GM23248 (cell line): ENCODE data around the gene CKS1B.

ENCODE experiments used
- EZH2 ChIP-seq: fragments of 200-600 bp; sonication (generic); IDR thresholded peaks from 2 replicates; pipeline ENCODE4 v1.6.1; 2018; ENCODE audit warnings: antibody characterized with exemption, mild to moderate bottlenecking; ENCODE audit not compliant: insufficient read depth, poor library complexity, severe bottlenecking
- EZH2phosphoT487 ChIP-seq: fragments of 200-600 bp; sonication (generic); IDR thresholded peaks from 2 replicates; pipeline ENCODE4 v1.6.1; 2018; ENCODE audit warnings: antibody characterized with exemption, moderate library complexity, mild to moderate bottlenecking, low read depth; ENCODE audit not compliant: insufficient read depth

DNA sequence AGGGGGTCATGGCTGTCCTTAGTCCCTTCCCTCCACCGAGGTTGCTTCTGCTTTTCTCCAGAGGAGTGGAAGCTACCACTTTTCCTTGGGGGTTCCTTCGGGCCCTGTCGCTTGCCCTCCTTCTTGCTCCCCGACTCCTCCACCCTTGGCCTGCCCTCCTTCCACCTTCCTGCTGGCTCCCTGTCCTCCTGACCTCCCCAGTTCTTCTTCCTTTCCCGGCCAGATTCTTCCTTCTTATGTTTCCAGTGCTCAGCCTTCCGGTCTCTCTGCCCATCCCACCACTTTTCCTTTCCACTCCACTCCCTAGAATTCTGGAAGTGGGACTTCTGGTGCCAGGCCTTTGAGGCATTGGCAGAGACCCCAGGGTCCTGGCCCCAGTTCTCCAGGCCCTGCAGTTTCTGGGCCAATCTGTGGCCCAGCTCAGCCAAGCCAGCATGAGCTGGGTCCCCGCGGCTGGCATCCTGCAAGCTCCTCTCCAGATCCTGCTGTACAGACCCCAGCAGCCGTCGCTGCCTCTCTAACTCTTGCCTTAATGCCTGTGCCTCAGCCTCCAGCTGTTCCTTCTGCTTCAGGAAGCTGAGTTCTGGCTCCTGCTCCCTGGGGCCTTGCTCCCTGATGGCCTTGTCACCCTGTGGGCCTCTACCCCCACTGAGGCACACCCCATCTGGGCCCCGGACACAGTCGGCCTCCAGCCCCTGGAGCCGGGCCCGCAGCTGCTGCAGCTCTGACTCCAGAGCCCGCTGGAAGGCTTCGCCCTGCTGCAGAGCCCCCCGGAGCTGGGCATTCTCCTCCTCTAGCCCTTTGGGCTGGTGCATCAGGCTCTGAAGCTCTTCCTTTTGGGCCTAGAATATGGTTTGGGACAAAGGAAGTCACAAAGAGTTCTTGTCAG is 28.3 kb upstream of the CKS1B start:
- TF ChIP-seq EZH2 (no peak), EZH2phosphoT487 (no peak)
